Measurements from ENCODE around the gene RHOT1. TPM values are rescaled to one million over a fixed set of nuclear protein-coding genes. Genes with fewer than 3 reads are reported as not detected.
A peak's percentile ranks its signal among the peaks of the same experiment; 100 is the strongest.
"Not testable (repeated sequence)": the region's sequence is repeated elsewhere in the genome, so short reads cannot be mapped to it uniquely, and the experiment has no call there.

The RHOT1 gene
- total RNA-seq, 4 donors from 2014 or later = 17.3 to 34.9 (median 21.9) TPM

DNA sequence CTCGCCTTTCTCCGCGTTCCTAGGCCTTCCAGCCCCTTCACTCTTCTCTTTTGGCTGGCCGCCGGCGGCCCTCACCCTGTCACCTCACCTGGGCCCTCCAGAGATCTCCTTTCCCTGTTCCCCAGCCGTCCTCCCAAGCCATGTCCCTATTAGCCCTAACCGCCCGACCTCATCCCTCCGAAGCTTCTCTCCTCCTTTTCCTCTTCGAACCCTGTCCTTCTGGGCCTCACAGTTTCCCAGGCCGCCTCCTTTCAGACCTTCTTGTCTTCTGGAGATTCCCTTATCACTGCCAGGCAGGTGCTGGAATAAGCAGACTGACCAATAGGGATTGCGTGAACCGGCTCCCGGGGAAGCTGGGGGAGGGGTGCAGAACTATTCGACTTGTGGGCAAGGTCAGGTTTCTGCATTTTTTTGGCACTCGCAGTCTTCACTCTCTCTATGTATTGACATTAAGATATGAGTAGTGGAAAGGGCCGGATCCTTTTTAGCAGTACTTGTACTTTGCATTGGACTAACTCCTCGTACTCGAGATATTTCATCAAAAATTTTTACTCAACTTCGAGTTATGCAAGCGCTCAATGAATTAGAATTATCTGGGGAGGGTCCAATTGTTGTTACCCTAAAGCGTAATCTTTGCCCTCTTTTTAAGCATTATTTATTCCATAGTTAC lies 690 bp downstream of the RHOT1 start:
- Histone ChIP-seq H3K4me1 (peaks cover 0 to 62% (median 8%) of the 10 kb centered on the region in 3 donors), H3K27me3 (no peaks in the 10 kb centered on the region), H3K9me3 (no peaks in the 10 kb centered on the region), H3K36me3 (no peaks in the 10 kb centered on the region), H3K27ac (peak overlapping the region; percentile 90 to 96 (median 94)), H3K4me3 (peak overlapping the region; percentile 65 to 98 (median 92))
- no peak for DNase-seq
- TF ChIP-seq, protein P1, sequence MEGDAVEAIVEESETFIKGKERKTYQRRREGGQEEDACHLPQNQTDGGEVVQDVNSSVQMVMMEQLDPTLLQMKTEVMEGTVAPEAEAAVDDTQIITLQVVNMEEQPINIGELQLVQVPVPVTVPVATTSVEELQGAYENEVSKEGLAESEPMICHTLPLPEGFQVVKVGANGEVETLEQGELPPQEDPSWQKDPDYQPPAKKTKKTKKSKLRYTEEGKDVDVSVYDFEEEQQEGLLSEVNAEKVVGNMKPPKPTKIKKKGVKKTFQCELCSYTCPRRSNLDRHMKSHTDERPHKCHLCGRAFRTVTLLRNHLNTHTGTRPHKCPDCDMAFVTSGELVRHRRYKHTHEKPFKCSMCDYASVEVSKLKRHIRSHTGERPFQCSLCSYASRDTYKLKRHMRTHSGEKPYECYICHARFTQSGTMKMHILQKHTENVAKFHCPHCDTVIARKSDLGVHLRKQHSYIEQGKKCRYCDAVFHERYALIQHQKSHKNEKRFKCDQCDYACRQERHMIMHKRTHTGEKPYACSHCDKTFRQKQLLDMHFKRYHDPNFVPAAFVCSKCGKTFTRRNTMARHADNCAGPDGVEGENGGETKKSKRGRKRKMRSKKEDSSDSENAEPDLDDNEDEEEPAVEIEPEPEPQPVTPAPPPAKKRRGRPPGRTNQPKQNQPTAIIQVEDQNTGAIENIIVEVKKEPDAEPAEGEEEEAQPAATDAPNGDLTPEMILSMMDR (IDR thresholded peaks at IDR 0.05) = no peak
- no peak for TF ChIP-seq POLR2A (IDR thresholded peaks at IDR 0.05)
- intact Hi-C loops (cut with DNase I) = no loop called here
- WGBS, 2 donors = 1 to 5% methylated on average over 23 of the region's 23 CpGs

GRCh38 chr17:32143527-32143870 lies 1.2 kb downstream of the RHOT1 start:
- intact Hi-C loops (cut with DNase I) = no loop called here
- H3K4me3 ChIP-seq = peak overlapping the region; percentile 65 to 98 (median 92)
- WGBS, 2 donors = 25 to 47% methylated on average over 6 of the region's 6 CpGs
- no peaks in the 10 kb centered on the region for H3K9me3 ChIP-seq
- no peaks in the 10 kb centered on the region for H3K36me3 ChIP-seq
- DNase-seq = no peak
- no peaks in the 10 kb centered on the region for H3K27me3 ChIP-seq
- TF ChIP-seq, protein P1 (IDR thresholded peaks at IDR 0.05) = no peak
- no peak for TF ChIP-seq POLR2A (IDR thresholded peaks at IDR 0.05)
- H3K27ac ChIP-seq = peak overlapping the region in 2 of 4 donors; percentile 90 to 96
- H3K4me1 ChIP-seq = peaks cover 0 to 67% (median 8%) of the 10 kb centered on the region in 3 donors

DNA sequence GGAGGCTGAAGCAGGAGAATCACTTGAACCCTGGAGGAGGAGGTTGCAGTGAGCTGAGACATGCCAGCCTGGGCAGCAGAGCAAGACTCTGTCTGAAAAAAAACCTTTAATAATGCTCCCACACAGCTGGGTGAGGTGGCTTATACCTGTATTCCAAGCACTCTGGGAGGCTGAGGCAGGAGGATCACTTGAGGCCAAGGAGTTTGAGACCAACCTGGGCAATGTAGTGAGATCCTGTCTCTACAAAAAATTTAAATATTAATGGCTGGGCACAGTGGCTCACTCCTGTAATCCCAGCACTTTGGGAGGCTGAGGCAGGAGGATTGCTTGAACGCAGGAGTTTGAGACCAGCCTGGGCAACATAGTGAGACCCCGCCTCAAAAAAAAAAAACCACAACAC lies 2.1 kb downstream of the RHOT1 start:
- intact Hi-C loops (cut with DNase I); H3K36me3 ChIP-seq; H3K9me3 ChIP-seq; DNase-seq; H3K27ac ChIP-seq; H3K4me3 ChIP-seq; H3K27me3 ChIP-seq: not testable (repeated sequence)
- H3K4me1 ChIP-seq = peaks cover 0 to 67% (median 8%) of the 10 kb centered on the region in 3 donors
- 90 to 100% methylated on average over 1 to 2 of the region's 2 CpGs for WGBS, 2 donors

GRCh38 chr17:32148351-32148750 lies 6.0 kb downstream of the RHOT1 start:
- 81 to 87% methylated on average over 5 of the region's 5 CpGs for WGBS, 2 donors
- peaks cover 0 to 49% (median 8%) of the 10 kb centered on the region in 3 donors for H3K4me1 ChIP-seq
- no peak for TF ChIP-seq POLR2A (IDR thresholded peaks at IDR 0.05)
- TF ChIP-seq, protein P1 (IDR thresholded peaks at IDR 0.05) = no peak
- peaks cover 0 to 12% (median 0%) of the 10 kb centered on the region in 3 donors for H3K36me3 ChIP-seq
- no peak overlapping the region for H3K27ac ChIP-seq
- intact Hi-C loops (cut with DNase I) = no loop called here
- no peaks in the 10 kb centered on the region for H3K9me3 ChIP-seq
- H3K4me3 ChIP-seq = no peak overlapping the region
- DNase-seq = no peak
- H3K27me3 ChIP-seq = no peaks in the 10 kb centered on the region

GRCh38 chr17:32150358-32150757 lies 8.1 kb downstream of the RHOT1 start:
- no peak for DNase-seq
- no peak overlapping the region for H3K27ac ChIP-seq

More at GRCh38 chr17:32150358-32150757, 8.1 kb downstream of the RHOT1 start:
- Histone ChIP-seq H3K4me1 (peaks cover 0 to 29% (median 0%) of the 10 kb centered on the region in 3 donors), H3K27me3 (no peaks in the 10 kb centered on the region), H3K4me3 (no peak overlapping the region), H3K9me3 (no peaks in the 10 kb centered on the region), H3K36me3 (peaks cover 0 to 32% (median 0%) of the 10 kb centered on the region in 3 donors)
- intact Hi-C loops (cut with DNase I) = no loop called here
- no peak for TF ChIP-seq POLR2A (IDR thresholded peaks at IDR 0.05)
- TF ChIP-seq, protein P1 (IDR thresholded peaks at IDR 0.05) = no peak
